GM21825 (cell line): ENCODE results near the gene CMIP.

Experiments
- ATAC-seq: cut with Tn5 transposase; IDR thresholded peaks from one replicate; pipeline ENCODE4 v1.9.1; 2021; ENCODE audit warnings: mild to moderate bottlenecking, moderate library complexity; ENCODE audit not compliant: unreplicated experiment

The CMIP gene

DNA sequence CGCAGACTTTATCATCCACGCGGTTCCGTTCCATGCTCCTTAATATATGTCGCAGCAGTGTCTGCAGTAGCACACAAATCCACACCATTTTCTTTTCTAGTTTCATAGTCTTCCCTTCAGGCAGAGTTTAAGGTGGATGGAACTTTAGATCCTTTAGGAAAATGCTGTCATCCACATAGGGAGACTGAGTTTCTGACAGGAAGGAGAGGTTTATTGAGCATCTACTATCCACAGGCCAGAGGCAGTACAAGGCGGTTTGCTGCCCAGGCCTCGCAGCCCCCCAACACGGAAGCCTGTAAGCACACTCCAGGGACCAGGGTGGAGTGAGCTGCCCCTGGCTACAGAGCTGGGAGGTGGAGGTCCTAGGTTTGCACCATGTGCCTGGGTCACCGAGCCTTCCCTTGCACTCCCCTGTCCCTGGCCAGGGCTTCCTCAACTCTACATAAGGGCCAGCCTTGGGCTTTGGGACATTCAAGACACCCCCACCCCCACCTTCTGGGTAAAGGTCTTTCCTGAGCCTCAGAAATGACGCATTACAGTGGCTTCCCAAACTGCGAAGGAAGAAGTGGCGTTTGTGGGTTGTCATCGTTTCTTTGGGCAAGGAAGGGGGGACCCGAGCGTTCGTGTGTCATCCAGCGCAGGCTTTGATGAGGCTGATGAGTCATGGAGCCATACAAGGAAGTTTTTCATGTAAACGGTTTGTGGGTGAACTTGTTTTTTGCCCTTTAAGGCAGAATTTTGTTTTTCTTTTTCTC lies 188.0 kb downstream of the CMIP start:
- ATAC-seq, result no peak

DNA sequence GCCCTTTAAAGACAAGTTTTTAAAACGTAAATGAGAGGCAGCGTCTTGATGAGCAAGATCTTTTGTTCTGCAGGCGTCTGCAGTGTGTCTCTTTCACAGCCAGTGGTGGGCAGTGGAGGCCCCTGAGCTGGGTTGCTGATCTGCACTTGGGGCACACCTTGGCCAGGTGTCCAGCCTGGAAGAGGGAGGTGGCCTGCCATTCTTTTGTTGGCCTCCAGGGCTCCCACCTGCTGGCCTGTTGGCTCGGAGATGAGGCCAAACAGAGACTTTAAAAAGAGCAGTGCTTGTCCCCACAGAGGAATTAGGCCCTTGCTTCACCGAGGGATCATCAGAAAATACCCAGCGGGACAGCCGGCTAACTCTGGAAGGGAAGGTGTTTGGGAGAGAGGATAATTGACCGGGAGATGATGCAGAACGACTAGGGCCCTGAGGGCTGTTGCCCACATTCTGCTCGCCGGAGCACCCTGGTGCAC lies 188.6 kb downstream of the CMIP start:
- ATAC-seq, result no peak

DNA sequence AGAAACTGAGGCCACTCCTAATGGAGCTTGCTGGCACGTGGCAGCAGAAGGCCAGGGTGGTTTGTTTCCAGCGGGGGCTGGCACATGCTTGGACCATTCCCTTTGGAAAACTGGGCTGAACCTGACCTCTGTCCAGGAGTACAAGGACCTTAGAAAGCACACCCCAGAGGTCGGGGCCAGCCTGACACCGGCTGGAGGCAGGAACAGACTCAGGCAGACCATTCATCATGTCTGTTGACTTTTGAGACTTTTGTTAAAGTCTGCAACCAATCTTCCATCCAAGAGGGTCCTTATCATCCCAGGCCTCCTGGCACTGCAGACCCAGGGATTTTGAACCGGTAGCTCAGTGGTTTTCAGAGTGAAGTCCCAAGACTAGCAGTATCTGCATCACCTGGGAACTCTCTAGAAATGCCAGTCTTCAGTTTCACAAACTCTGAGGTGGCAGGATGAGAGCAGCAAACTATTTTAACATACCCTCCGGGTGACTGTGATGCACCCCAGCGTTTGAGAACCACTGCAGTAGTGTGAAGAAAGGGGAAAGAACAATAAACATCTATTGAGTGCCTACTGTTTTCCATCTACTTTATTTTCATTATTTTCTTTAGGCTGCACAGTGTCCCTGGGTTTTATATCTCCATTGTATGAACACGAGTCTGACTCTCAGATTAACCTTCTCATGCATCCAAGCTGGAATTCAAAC lies 189.2 kb downstream of the CMIP start:
- ATAC-seq, result no peak

DNA sequence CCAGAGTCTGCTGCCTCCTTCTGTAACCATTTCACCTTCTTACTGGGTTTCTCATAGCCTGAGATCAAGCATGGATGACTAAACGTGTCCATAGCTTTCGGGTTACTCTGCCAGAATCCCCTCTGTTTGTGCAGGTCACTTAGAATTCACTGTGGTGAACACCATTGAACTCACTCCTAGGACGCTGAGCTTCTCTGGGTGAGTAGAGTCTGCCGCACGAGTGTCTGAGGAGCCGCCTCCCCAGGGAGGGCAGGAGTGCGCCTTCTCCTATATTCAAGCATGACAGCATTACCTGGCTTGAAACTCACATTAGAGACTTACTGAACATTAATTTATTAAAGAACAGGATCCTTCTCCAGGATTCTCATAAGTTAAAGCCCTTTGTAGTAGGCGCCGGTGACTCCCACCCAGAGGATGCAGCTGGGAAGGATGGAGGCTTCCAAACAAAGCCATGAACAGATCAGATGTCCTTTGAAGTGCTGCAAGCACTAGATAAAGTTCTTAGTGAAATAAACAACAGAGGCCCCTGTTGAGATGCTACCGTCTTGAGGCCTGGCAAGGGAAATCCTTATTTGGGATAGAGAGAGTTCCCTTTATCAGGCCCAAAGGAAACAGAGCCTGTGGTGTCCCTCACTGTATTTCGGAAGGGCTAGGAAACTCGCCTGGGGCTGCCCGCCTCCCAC lies 189.9 kb downstream of the CMIP start:
- ATAC-seq, result no peak

DNA sequence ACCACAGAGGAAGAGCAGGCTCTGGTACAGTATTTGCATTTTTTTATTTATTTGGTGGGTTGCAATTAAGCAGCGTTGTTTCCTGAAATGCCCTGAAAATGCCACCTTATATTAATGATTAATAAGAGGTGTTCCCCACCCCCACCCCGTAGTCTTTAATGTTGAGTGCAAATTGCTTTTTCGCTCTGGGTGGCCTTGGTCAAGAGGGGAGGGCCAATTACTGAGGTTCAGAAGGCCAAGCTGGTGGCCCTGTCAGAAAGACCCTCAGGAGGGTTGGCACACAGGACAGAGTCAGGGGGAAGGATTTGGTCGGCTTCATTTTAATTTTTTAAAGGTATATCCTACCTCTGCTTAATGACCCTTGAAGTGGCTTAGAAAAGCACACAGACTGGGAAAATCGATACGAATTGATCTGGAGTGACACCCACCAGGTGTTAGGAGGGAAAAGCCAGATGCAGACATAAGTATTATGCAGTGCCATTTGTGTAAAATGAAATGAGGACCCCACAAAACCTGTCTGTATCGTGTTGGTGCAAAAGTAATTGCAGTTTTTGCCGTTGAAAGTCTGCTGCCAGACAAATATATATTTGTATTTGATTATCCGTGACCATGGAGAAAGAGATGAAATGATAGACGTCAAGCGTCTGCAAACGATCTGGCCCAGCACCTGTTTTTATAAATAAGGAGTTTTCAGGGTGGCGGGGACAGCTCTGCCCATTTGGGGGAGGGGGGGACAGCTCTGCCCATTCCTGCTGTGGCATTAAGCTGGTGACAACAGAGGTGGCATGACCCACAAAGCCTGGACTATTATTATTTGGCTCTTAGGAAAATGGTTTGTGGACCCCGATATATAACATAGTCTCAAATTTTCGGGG lies 190.7 kb downstream of the CMIP start:
- no peak for ATAC-seq

DNA sequence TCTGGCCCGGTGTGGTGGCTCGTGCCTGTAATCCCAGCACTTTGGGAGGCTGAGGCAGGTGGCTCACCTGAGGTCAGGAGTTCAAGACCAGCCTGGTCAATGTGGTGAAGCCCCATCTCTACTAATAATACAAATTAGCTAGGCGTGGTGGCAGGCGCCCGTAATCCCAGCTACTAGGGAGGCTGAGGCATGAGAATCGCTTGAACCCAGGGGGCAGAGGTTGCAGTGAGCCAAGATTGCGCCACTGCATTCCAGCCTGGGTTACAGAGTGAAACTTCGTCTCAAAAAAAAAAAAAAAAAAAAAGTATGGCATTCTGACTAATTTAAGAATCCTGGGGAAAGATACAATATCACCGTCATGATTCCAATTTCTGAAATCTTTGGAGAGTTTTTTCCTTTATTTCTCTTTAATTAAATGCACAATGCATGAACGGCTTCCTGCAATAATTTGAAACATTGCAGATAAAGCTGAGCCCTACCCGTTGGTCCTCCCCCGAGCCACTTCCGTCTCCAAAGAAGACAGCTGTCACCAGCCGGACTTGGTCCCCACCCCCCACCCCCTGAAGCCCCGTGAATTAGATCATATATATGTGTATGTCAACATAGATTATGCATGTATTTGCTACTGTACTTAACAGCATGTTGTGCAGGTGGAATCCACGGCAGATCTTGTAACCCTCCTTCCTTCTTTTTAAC lies 191.8 kb downstream of the CMIP start:
- ATAC-seq, result no peak

DNA sequence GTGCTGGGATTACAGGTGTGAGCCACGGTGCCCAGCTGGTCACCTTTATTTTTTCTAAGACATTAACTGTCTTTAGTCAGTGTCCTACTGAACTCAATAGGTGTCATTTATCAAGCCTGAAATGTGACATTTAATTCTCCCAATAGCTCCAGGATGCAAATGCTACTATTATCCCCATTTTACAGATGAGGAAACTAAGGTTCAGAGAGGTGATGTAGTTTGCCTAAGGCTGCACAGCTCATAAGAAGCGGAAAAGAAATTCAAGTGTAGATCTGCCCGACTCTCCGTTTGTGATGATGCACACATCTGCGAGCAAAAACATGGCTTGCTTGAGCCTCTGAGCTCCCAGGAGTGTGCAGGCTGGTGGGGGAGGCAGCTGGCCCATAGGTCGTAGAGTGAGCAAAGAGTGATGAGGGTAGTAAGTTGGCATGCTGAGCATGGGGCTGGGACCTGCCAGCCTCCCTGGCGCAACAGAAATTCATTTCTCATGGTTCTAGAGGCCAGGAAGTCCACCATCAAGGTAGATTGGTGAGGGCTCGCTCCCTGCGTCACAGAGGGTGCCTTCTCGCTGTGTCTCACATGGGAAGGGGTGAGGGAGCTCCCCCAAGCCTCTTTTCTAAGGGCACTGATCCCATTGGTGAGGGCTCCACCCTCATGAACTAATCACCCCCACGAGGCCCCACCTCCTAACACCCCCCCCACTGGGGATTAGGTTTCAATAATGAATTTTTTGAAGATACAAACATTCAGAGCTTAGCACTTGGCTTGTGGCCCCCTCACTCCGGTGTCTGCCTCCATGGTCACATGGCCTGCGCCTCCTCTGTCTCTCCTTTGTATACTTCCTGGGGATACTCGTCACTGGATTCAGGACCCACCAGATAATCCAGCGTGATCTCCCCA lies 193.0 kb downstream of the CMIP start:
- no peak for ATAC-seq

DNA sequence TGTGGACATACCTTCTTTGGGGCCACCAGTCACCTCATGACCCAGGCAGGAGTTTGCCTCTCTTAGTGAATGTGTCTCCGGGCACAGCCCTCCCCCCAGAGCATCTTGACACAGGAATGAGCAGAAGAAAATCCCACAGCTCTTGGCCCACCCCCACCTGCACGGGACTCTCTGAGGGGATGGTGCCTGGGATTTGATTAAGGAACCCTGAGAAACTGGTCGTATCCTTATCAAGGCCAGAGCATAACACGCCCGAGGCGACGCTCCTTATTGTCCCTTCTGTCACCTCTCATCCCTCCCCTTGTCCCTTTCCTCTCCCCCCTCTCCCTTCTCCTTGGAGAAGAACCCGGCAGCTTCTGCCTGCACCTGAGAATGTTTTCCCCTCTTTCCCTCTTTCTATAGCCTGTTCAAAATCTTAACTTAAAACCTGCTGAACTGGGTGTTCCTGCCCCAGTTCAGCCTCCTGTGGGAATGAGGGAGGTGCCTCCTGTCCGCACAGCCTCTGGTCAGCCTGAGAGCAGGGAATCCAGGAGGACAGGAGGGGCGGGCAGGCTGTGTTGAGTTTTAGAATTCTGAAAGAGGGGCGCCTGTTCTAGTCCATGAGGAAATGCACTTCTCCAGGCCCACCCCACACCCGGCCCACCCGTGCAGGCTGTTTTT lies 193.8 kb downstream of the CMIP start:
- ATAC-seq, result no peak

DNA sequence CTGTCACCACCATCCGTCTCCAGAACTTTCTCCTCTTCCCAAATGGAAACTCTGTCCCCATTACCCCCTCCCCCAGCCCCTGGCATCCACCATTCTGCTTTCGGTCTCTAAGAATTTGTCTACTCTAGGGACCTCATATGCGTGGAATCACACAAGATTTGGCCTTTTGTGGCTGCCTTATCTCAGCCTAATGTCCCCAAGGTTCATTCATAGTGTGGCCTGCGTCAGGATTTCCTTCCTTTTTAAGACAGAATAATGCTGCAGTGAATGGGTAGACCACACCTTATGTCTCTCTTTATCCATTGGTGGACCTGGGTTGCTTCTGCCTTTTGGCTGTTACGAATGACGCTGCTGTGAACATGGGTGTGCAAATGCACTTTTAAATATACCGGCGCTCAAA lies 194.7 kb downstream of the CMIP start:
- ATAC-seq, result no peak

DNA sequence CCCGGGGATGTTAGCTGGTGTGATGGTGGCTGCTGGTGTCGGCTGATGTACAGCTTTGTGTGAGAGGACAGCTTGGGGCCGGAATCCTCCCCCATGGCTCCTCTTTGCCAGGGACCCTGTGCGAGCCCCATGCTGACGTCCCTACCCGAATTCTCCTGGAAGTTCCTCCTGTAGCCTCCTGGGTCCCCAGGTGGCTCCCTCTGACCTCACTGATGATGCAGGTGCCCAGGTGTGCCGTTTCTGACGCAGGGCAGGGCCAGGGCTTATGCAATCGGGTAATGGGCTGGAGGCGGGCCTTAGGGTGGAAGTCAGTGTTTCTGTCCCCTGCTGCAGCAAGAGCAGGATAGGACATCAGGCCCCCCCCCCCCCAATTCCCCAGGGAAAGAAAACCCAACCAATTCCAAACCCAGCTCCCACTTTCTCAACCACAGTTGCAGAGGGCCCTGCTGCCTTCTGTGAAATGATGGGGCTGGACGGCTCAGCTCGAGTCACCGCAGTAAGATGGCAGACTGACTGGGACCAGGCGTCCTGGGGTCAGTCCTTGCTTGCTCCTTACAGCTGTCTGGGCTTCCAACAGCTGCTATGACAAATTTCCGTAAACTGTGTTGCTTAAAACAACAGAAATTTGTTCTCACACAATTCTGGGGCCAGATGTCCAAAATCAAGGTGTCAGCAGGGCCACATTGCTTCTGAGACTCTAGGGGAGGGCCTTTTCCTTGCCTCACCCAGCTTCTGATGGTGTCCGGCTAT lies 195.5 kb downstream of the CMIP start:
- ATAC-seq, result no peak

DNA sequence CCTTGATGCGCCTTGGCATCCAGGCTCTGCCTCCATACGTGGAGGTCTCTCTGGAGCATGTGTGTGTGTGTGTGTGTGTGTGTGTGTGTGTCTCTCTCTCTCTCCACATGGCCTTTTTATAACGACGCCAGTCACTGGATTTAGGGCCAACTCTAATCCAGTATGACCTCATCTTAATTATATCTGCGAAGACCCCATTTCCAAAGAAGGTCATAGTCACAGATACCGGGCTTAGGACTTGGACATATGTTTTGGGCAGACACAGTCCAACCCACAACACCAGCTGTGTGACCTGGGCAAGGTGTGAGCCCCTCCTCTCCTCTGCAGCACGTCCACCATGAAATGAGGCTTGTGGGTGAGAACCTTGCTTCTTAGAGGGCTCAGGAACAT lies 196.1 kb downstream of the CMIP start:
- ATAC-seq, result no peak

DNA sequence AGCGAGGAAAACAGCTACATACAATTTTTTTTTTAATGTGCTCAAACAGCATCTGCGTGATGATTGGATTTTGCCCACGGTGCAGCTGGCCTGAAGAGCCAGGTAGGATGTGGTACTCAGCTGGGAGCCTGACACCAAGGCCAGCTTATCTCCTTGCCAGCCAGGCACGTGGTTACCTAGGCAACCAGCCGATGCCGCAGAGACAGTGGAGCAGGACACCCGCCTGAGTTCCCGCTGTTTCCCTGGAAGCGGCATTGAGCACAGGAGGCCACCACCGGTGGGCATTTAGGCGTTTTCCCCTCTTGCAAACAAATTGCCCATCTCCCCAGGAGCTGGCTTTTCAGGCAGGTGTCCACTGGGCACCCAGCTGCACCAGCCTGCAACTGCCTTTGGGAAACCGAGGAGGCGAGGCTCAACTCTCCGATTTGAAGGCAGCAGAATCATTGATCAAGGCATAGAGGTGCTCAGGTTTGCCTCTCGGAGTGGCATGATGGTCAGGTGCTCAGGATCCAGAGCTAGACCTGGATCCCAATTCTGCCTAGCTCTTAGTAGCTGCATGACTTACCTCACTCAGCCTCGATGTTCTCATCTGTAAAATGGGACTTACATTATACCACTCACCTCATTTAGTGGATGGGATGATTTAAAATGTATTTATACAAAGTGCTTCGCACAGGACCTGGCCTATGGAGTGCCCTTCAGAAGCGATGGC lies 196.9 kb downstream of the CMIP start:
- ATAC-seq, result no peak

DNA sequence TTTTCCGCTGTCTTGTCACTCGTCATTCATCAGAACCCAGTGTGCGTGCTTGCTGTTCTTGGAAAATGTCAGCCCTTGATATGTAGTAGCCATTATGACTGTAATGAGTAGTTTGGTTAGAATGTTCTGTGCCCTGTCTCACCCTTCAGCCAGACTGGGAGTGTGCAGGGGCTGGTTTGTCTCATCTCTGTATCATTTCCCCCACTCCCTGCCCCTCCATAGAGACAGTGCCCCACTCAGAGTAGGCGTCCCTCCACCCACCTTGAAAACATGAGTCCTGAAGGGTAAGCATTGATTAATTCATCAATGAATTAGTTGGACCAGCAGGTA lies 197.5 kb downstream of the CMIP start:
- no peak for ATAC-seq

DNA sequence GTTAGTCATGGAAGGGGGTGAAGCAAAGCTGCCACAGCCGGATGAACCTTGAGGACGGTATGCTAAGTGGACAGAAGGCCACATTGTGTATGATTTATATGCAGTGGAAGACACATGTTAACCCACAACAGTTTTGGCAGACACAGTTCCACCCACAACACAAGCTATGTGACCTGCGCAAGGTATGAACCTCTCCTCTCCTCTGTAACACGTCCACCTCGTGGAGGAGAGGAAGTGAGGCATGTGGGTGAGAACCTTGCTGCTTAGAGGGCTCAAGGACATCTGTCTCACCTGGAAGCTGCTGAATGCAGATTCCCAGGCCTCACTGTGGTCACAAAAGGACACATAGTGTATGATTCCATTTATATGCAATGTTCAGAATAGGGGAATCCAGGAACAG lies 198.3 kb downstream of the CMIP start:
- no peak for ATAC-seq

DNA sequence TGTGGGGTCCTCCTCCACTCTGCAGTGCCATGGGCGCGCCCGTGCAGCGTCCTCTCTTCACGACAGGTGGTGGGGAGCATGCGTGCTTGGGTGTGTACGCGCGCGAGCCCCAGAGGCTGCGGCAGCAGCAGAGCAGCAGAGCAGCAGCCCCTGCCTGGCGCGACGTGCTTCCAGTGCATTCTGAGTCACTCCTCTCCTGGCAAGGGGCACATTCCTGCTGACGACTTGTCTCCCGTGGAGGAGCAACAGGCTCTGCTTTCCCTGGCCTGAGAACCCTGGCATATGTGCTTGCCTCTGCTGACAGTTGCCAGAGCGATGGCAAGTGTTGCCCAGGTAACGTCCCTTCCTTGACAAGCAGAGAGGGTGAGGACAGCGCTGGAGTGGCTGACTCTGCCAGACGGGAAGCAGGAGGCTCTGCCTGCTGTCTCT lies 200.7 kb downstream of the CMIP start:
- ATAC-seq, result no peak

DNA sequence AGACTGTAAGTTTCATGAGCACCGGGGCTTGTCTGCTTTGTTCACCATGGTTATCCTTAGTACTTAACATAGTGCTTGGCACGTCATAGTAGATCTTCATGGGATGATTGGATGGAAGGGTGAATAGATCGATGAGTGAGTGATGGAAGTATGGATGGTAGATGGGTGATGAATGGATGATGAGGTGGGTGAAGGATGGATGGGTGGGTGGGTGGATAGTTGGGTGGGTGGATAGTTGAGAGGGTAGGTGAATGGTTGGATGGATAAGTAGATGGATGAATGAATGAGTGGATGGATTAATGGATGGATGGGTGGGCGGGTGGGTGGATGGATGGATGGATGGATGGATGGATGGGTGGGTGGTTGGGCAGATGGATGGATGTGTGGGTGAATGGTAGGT lies 201.3 kb downstream of the CMIP start:
- ATAC-seq, result no peak

DNA sequence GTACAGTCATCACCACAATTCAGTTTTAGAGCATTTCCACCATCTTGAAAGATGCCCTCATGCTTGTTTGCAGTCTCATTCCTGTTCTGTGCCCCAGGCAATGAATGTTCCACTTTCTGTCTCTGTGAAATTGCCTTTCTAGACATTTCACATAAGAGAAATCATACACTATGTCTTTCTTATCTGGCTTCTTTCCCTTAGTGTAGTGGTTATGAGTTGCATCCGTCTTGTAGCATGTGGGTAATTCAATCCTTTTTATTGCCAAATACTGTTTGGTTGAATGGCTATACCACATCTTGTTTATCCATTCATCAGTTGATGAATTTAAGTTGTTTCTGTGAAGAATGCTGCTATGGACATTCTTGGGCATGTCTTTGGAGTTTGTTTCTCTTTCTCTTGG lies 202.0 kb downstream of the CMIP start:
- ATAC-seq, result no peak

DNA sequence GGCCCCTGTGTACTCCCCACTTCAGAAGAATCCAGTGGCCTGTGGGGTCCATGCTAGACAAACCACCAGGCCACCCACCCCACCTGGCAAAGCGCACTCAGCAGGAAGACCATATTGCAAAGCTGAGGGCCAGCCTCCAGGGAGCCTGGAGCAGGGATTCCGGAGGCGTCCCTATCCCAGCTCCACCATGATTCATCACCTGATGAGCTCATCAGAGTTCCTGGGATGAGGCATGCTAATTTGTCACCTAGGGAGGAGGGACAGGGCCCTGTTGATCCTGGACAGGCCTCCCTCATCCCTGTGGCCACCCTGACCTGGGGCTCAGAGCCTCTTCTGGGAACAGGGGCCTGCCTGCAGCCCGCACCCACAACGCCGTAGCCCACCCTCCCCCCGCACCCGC lies 202.9 kb downstream of the CMIP start:
- ATAC-seq, result no peak
